NT2/D1 (cell line): ENCODE measurements around the gene MMP17.

ENCODE experiments used
- SUZ12 ChIP-seq: IDR thresholded peaks from 2 replicates; pipeline ENCODE4 v1.6.1; 2011; ENCODE audit not compliant: insufficient read length, insufficient read depth; ENCODE audit errors: extremely low read depth
- YY1 ChIP-seq: IDR thresholded peaks from 2 replicates; pipeline ENCODE4 v1.6.1; 2011; ENCODE audit not compliant: insufficient read length, insufficient read depth
- ZNF274 ChIP-seq: IDR thresholded peaks from 2 replicates; pipeline ENCODE4 v1.6.1; 2011; ENCODE audit warnings: mild to moderate bottlenecking, low read depth, low read length

- TF ChIP-seq YY1, result no peak
- no peak for TF ChIP-seq ZNF274
- no peak for TF ChIP-seq SUZ12
Observed at GRCh38 chr12:131867891-131868675, 39.9 kb downstream of the MMP17 start.
